RCC 7860 (cell line): ENCODE measurements around the gene PLXNC1.
A peak's percentile ranks its signal among the peaks of the same experiment; 100 is the strongest.
"Not testable (repeated sequence)": the region's sequence is repeated elsewhere in the genome, so short reads cannot be mapped to it uniquely, and the experiment has no call there.

Experiments
- DNase-seq: peaks from one replicate; pipeline ENCODE4 v3.0.0-alpha.2; 2015; ENCODE audit warnings: low spot score
- FAIRE-seq: peaks from 2 replicates; lab custom pipeline; 2012; peaks lifted over from hg19 to GRCh38; lab: Jason Lieb, UNC

Gene PLXNC1

GRCh38 chr12:94285943-94286582, 137.7 kb downstream of the PLXNC1 start:
- FAIRE-seq (no peak), DNase-seq (no peak)

DNA sequence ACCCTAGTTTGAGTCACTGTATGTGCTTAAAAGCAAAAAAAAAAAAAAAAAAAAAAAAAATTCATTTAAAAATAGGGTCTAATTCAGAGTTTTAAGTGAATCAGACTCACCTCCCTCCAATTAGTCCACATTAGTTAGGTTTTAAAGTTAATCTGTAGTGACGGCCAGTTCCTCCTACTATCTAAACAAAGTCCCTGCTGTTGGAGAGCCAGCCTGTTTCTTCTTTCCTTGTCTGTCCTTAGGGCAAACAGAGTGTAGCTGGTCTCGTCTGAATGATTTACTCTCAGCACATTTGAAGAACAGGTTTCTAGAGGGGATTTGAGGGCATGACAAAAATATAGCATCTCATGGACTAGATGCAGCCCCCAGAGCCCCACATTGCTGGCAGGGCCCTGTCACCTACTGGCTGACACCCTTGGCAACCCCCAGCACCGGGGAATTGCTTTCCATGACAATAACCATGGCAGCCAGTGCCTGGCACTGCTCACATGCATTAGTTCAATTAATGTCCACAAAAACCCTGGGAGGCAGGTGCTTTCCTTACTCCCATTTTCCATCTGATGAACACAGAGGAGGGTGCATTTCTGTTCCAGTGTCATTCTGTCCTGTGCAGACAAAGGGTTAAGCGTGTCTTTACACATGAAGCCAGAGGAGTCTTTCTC, 138.3 kb downstream of the PLXNC1 start:
- FAIRE-seq, result no peak
- DNase-seq, result no peak

- FAIRE-seq (no peak), DNase-seq (no peak)
Measured at GRCh38 chr12:94287245-94287628, 138.9 kb downstream of the PLXNC1 start.

GRCh38 chr12:94289461-94290312, 141.3 kb downstream of the PLXNC1 start:
- DNase-seq, result no peak
- FAIRE-seq, result no peak

- FAIRE-seq (no peak), DNase-seq (no peak)
Measured at GRCh38 chr12:94290353-94290752, 142.0 kb downstream of the PLXNC1 start.

- FAIRE-seq (no peak), DNase-seq (no peak)
Measured at GRCh38 chr12:94297096-94297699, 148.8 kb downstream of the PLXNC1 start.

GRCh38 chr12:94297876-94298505, 149.6 kb downstream of the PLXNC1 start:
- DNase-seq (no peak), FAIRE-seq (no peak)

DNA sequence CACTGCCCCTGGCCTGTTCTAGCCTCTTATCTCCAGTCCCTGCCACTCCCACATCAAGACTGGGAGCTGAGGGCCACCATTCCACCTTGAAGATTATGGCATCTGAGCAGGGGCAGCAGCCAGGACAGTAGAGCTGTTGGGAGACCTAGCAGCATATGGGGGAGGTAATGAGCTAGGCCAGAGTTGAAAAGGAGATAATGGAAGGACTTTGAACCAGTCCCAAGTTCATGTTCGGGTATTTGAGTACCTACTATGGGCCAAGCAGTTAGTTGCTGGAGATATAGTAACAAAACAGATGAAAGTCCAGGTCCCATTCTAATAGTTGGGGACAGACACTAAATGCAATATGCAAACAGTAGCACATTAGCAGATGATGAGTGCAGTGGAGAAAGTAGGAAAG, 151.5 kb downstream of the PLXNC1 start:
- FAIRE-seq (no peak), DNase-seq (no peak)

DNA sequence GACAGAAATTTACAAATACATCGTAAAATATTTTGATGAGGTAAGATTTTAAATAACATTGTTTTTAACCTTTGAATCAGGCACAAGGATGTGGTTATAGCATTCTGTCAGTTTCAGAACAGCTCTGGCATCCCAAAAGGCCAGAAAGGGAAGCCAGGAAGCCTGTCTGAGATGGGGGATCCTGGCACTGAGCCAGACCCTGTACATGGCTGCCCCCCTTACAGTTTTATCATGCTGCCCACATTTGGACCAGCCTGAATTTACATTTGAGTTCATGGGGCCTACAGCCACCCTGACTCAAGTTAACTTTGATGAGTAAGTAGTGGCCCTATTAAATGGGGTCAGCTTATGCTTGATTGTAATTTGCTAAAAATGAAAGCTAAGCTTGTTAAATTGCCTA, 155.6 kb downstream of the PLXNC1 start:
- DNase-seq, result no peak
- no peak for FAIRE-seq

DNA sequence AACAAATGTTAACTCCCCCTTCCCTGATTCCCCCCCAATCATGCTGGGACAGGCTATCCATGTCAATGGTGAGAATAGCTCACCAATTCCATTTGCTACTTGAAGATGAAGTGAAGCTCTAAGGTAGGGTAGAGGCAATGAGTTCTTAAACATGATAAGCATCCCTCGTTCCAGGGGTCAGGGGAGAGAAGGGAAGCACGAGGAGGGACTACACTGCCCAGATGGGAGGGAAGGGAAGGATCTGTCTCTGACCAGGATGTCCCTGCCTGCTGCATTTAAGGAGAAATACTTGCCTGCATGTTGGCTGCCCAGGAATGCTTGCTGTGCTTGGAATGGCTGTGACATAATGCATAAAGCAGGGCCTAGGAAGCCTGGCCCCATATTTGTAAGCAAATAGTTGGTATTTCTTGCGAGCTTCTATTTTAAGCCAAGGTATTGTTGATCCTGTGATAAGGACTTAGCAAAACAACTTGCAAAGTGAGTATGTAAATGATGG, 156.2 kb downstream of the PLXNC1 start:
- no peak for DNase-seq
- FAIRE-seq, result no peak

DNA sequence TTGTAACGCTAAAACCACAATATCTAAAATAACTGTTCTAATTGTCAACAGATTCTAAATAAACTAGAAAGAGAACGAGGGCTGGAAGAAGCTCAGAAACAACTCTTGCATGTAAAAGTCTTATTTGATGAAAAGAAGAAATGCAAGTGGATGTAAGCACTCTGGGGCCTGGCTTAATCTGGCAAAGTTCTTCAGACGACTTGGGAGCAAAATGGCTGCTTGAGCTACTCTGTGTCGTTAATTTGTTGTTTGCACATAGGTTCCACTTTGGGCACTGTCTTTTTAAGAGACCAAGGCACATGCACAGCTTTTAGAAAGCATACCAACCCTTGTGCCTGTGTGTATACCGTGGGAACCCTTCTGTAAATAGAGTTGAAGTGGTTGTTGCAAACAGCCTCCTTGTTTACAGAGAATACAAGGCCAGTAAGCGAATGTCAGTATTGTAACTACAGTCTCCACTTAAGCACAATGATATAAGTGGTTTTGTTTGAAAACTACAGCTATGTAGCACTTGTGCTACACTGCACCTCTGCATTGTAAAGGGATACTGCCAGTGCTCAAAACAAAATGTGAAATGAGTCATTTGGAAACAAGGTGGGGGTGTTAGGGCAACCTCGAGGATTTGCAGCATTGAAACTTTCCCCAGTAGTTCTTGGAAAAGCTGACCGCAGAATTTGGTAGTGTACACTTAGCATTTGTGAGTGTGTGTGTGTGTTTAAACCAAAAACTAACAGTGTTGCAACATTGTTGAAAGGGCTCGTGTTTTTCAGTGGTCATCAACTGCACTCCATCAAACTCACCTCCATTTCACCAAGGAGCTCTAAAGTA, 157.0 kb downstream of the PLXNC1 start:
- DNase-seq, result no peak
- FAIRE-seq, result no peak

DNA sequence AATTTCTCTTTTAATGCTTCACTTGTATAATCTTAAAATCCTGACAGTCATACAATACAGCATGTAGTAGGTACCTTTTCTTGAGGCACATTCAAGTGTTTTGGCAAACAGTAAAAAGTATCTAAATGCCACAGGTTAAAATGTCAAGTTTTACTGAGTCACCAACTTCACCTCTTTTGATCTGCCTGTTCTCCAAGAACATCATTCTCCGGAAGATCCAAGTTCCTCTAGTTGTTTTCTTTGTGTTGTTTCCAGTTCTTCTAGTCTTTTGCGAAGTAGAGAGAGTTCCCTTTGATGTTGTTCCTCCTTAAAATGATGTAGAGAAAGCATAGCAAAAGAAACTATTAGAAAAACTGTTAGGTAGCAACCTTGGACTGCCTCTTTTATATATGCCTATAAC, 160.2 kb downstream of the PLXNC1 start:
- DNase-seq, result no peak
- no peak for FAIRE-seq

- FAIRE-seq, result no peak
- DNase-seq, result no peak
Measured at GRCh38 chr12:94309373-94309772, 161.0 kb downstream of the PLXNC1 start.

DNA sequence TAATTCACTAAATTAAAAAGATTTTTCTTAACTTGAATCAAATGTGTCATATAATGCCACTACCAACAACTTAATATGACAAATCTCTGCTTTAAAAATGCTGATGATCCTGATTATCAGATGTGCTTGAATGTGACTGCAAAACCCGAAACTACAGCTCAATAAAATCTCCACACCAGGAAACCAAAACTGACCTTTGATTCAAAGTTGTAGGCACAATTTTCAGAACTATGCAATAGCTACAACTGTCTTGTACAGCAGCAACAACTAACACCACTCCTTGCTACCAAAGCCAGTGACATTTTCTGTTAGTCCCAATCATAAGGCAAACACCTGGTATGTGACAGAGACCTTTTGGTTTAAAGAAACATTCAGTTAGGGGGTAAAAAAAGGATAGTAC, 164.0 kb downstream of the PLXNC1 start:
- DNase-seq (no peak), FAIRE-seq (no peak)

DNA sequence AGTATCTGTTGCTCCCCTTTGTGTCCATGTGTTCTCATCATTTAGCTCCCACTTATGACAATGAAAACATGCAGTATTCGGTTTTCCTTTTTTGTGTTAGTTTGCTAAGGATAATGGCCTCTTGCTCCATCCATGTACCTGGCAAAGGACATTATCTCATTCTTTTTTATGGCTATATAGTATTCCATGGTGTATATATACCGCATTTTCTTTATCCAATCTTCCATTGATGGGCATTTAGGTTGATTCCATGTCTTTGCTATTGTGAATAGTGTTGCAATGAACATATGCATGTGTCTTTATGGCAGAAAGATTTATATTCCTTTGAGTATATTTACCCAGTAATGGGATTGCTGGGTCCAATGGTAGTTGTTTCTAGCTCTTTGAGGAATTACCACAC, 168.2 kb downstream of the PLXNC1 start:
- not testable (repeated sequence) for DNase-seq, FAIRE-seq

DNA sequence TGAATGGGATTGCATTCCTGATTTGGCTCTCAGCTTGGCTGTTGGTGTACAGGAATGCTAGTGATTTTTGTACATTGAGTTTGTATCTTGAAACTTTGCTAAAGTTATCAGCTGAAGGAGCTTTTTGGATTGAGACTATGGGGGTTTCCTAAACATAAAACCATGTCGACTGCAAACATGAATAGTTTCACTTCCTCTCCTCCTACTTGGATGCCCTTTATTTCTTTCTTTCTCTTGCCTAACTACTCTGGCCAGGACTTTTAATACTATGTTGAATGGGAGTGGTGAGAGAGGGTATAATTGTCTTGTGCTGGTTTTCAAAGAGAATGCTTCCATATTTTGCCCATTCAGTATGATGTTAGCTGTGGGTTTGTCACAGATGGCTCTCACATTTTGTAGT, 169.8 kb downstream of the PLXNC1 start:
- FAIRE-seq, result no peak

GRCh38 chr12:94320109-94320508, 171.7 kb downstream of the PLXNC1 start:
- DNase-seq (no peak), FAIRE-seq (no peak)

More for the DNA sequence above, 169.8 kb downstream of the PLXNC1 start:
- DNase-seq, result no peak

DNA sequence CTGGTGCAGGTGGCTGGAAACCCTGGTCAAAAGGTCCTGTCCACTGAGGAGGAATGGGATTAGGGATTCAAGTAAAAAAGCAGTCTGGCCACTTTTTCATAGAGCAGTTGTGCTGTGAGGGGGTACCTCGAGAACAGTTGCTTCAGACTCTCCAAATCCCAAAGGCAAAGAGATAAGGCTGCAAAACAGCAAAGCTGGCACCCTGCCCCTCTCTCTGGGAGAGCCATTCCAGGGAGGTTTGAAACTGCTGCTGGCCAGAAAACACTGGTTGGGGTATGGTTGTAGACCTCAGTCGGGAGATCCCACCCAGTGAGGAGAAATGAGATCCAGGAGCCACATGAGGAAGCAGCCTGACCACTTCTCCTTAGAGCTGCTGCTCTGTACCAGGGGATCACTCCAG, 174.0 kb downstream of the PLXNC1 start:
- FAIRE-seq, result no peak
- no peak for DNase-seq

- FAIRE-seq (no peak), DNase-seq (no peak)
Measured at GRCh38 chr12:94326234-94326633, 177.9 kb downstream of the PLXNC1 start.

- DNase-seq (peak; percentile 73), FAIRE-seq (peak; percentile 85)
Measured at GRCh38 chr12:94326727-94327126, 178.3 kb downstream of the PLXNC1 start.
